Limb (tissue), 2 donors: ENCODE measurements around the gene NOTCH2.

ENCODE experiments used
- DNase-seq, 2 donors: peaks; one replicate each; pipeline ENCODE4 v3.0.0-alpha.2; 2016; ENCODE audit errors: extremely low spot score in 2 of 2

Gene NOTCH2

GRCh38 chr1:119909890-119910596 is 159.4 kb downstream of the NOTCH2 start:
- DNase-seq = no peak

- no peak for DNase-seq
Observed at GRCh38 chr1:119908661-119909060, 160.8 kb downstream of the NOTCH2 start.

GRCh38 chr1:119906927-119907652 is 162.4 kb downstream of the NOTCH2 start:
- DNase-seq = no peak

GRCh38 chr1:119903443-119903835 is 166.0 kb downstream of the NOTCH2 start:
- DNase-seq = no peak

GRCh38 chr1:119902775-119903442 is 166.6 kb downstream of the NOTCH2 start:
- no peak for DNase-seq

GRCh38 chr1:119898981-119899720 is 170.3 kb downstream of the NOTCH2 start:
- DNase-seq = no peak

- no peak for DNase-seq
Observed at GRCh38 chr1:119898530-119898929, 170.9 kb downstream of the NOTCH2 start.

GRCh38 chr1:119896303-119896702 is 173.2 kb downstream of the NOTCH2 start, which contains the start of gene ADAM30:
Gene ADAM30 (minus strand): TSS chr1:119896515. CDS start chr1:119896336, 179 bp downstream.
- no peak for DNase-seq

GRCh38 chr1:119895102-119895501 is 174.4 kb downstream of the NOTCH2 start:
- no peak for DNase-seq

GRCh38 chr1:119893827-119894700 is 175.4 kb downstream of the NOTCH2 start:
- no peak for DNase-seq

GRCh38 chr1:119893238-119893791 is 176.1 kb downstream of the NOTCH2 start:
- no peak for DNase-seq

- DNase-seq = no peak
Observed at GRCh38 chr1:119891386-119891785, 178.1 kb downstream of the NOTCH2 start.

- DNase-seq = no peak
Observed at GRCh38 chr1:119888476-119888875, 181.0 kb downstream of the NOTCH2 start.

- DNase-seq = no peak
Observed at GRCh38 chr1:119887427-119887826, 182.0 kb downstream of the NOTCH2 start.

GRCh38 chr1:119885903-119886783 is 183.3 kb downstream of the NOTCH2 start:
- no peak for DNase-seq

- DNase-seq = no peak
Observed at GRCh38 chr1:119884711-119885110, 184.8 kb downstream of the NOTCH2 start.

- DNase-seq = no peak
Observed at GRCh38 chr1:119883826-119884225, 185.6 kb downstream of the NOTCH2 start.

GRCh38 chr1:119882132-119883049 is 187.1 kb downstream of the NOTCH2 start:
- no peak for DNase-seq
